ENCODE measurements around the gene KLHL2.

The KLHL2 gene

GRCh38 chr4:165368567-165368966, 161.2 kb downstream of the KLHL2 start:
- DNase-seq (ENCODE audit: low read depth) = no peak
- H3K4me3 ChIP-seq (ENCODE audit: low read depth, low read length) = no peak overlapping the region
- no peak for TF ChIP-seq CTCF (IDR thresholded peaks at IDR 0.05; ENCODE audit: insufficient read depth, low read depth, low read length, missing control alignments)

DNA sequence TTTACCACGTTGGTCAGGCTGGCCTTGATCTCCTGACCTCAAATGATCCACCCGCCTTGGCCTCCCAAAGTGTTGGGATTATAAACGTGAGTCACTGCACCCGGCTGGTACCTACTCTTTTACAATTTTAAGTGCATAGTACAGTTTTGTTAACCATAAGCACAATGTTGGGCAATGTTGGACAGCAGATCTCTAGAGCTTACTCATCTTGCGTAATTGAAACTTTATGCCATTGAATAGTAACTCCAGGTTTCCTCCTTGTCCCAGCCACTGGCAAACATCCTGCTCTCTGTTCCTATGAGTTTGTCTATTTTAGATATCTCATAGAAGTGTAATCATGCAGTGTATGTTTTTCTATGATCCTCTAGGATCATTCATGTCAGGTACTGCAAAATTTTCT, 162.2 kb downstream of the KLHL2 start:
- TF ChIP-seq CTCF (IDR thresholded peaks at IDR 0.05; ENCODE audit: insufficient read depth, low read depth, low read length, missing control alignments) = no peak
- no peak overlapping the region for H3K4me3 ChIP-seq (ENCODE audit: low read depth, low read length)
- no peak for DNase-seq (ENCODE audit: low read depth)

GRCh38 chr4:165370530-165370929, 163.2 kb downstream of the KLHL2 start:
- no peak overlapping the region for H3K4me3 ChIP-seq (ENCODE audit: low read depth, low read length)
- DNase-seq (ENCODE audit: low read depth) = no peak
- no peak for TF ChIP-seq CTCF (IDR thresholded peaks at IDR 0.05; ENCODE audit: insufficient read depth, low read depth, low read length, missing control alignments)
